Measurements from ENCODE around the gene GDF9. TPM values are rescaled to one million over a fixed set of nuclear protein-coding genes. Genes with fewer than 3 reads are reported as not detected.

GDF9 gene
- total RNA-seq, 2 experiments from 2014 or later = 0.41 to 0.69 TPM

GRCh38 chr5:132826424-132827082, 39.7 kb downstream of the GDF9 start:
- Mint-ChIP-seq H3K4me3 (no peak overlapping the region), H3K9me3 (ENCODE audit: low read depth) (no peaks in the 10 kb centered on the region), H3K27ac (no peak overlapping the region), H3K27me3 (peaks cover 49% of the 10 kb centered on the region), H3K4me1 (peaks cover 3% of the 10 kb centered on the region), H3K36me3 (ENCODE audit: low read depth) (no peaks in the 10 kb centered on the region)
- POLR2A ChIA-PET = interaction anchor here (0.5 to 0.7 kb wide), 2 partner anchors 25 to 225 kb away, joined by 3 read pairs; partner anchors contain the start of gene HSPA4
- ATAC-seq (no peak), DNase-seq (no peak)
- intact Hi-C loops (cut with DNase I, micrococcal nuclease) = no loop called here
- CTCF ChIA-PET = interaction anchor here (0.6 to 5.3 kb wide), 7 partner anchors 7 to 436 kb away, joined by 3 to 50 read pairs (median 3); partner anchors contain the start of gene SOWAHA

DNA sequence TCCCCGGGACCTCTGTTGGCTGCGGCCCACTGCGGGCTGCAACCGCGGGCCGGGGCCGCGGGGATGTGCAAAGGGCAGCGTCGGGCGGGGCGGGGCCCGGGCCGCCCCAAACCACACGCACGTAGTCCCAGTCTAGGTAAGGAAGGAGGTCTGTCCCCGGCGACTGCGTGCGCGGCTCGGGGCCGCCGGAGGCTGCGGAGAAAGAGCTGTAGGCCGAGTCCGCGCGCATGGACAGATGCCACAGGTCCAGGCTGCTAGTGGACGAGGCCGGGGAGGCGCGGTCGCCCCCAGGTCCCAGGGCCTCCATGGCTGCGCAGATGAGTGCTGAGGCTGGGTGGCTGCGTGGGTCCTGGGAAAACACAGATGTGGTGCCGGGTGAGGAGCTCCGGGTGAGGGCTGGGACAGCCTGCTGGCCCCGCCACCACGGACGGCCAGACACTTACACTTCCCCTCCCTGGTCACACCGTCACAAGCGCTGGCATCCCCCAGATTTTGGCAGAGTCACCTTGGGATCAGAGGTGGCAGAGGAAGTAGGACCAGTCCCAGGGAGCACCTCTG, 40.4 kb downstream of the GDF9 start:
- no peak overlapping the region for H3K4me3 Mint-ChIP-seq
- CTCF ChIA-PET = interaction anchor here (0.6 to 2.2 kb wide), 7 partner anchors 9 to 299 kb away, joined by 3 to 7 read pairs (median 3); partner anchors contain the start of gene SOWAHA
- peaks cover 3% of the 10 kb centered on the region for H3K4me1 Mint-ChIP-seq
- H3K27me3 Mint-ChIP-seq = peaks cover 42% of the 10 kb centered on the region
- ATAC-seq (peak; percentile 30), DNase-seq (peak; percentile 44)
- H3K36me3 Mint-ChIP-seq (ENCODE audit: low read depth) = no peaks in the 10 kb centered on the region
- POLR2A ChIA-PET = interaction anchor here (0.7 kb wide), 1 partner anchor 226 kb away, joined by 3 read pairs; the partner anchor contains the start of gene HSPA4
- intact Hi-C loops (cut with DNase I, micrococcal nuclease) = no loop called here
- no peak overlapping the region for H3K27ac Mint-ChIP-seq
- no peaks in the 10 kb centered on the region for H3K9me3 Mint-ChIP-seq (ENCODE audit: low read depth)

DNA sequence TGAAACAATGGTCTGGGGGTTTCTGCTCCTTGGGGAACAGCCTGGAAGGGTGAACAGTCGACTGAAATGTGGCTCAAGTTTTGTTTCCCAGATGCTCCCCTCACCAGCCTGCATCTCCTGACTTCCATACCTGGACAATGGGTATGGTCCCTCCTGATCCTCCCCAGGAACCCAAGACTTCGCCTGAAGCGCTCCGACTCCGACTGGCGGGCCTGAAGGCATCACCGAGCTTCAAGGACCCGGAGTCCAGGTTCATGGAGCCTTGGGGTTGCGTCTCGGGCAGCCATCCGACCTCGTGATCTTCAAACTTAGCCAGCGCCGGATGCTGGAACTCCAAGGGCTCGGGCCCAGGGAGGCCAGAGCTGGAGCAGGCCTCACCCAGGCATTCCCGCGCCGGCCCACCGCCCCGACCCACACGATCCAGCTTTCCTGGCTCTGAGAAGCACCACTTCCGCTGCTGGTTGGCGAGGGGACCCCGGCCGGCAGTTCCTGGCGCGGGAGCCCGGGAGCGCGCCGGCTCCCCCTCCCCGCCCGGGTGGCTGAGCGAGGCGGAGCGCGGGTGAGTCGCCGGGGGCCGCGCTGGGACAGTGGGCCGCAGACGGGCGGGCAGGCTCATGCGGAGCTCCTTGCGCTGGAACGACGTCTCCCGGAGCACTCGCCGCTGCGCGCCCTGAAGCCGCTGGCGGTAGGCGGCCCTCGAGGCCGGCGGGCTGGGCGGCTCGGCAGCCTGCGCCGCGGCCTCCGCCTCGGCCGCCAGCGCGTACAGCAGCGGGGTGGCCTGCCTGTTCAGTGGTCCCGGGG, 41.0 kb downstream of the GDF9 start:
- ChIA-PET CTCF (interaction anchor here (0.6 to 2.2 kb wide), 8 partner anchors 10 to 493 kb away, joined by 3 to 7 read pairs (median 4); partner anchors contain the start of gene CCNI2), POLR2A (no interaction called here)
- H3K27me3 Mint-ChIP-seq = peaks cover 44% of the 10 kb centered on the region
- H3K27ac Mint-ChIP-seq = no peak overlapping the region
- intact Hi-C loops (cut with DNase I, micrococcal nuclease) = no loop called here
- H3K4me1 Mint-ChIP-seq = peaks cover 6% of the 10 kb centered on the region
- DNase-seq (no peak), ATAC-seq (peak; percentile 8)
- no peak overlapping the region for H3K4me3 Mint-ChIP-seq
- H3K9me3 Mint-ChIP-seq (ENCODE audit: low read depth) = no peaks in the 10 kb centered on the region
- no peaks in the 10 kb centered on the region for H3K36me3 Mint-ChIP-seq (ENCODE audit: low read depth)

DNA sequence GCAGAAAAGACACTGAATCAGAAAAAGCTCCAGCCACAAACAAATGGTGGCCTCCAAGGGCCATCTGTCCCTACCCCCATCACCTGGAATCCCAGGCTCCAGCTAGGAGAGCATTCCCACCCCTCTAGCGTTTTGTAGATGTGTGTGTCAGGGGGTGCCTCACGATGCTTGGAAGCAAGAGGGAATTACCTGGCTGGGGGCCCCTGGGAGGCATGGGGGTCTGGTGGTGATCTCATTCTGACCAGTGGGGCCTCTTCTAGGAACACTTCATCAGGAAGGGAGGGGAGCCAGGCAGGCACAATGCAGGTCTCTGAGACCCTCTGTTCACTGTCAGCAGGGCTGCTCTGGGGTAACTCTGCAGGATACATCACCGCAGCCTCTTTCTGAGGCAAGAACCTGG, 41.8 kb downstream of the GDF9 start:
- H3K9me3 Mint-ChIP-seq (ENCODE audit: low read depth) = no peaks in the 10 kb centered on the region
- peaks cover 11% of the 10 kb centered on the region for H3K4me1 Mint-ChIP-seq
- DNase-seq = no peak
- ChIA-PET POLR2A (no interaction called here), CTCF (interaction anchor here (0.7 to 2.2 kb wide), 5 partner anchors 9 to 297 kb away, joined by 3 to 7 read pairs (median 4); partner anchors contain the start of gene CCNI2)
- peaks cover 46% of the 10 kb centered on the region for H3K27me3 Mint-ChIP-seq
- intact Hi-C loops (cut with DNase I, micrococcal nuclease) = loop anchor here (5.0 kb wide), 4 partner anchors 87 to 437 kb away; partner anchors contain the start of gene KIF3A (in 1 of the 2)
- H3K4me3 Mint-ChIP-seq = no peak overlapping the region
- H3K27ac Mint-ChIP-seq = no peak overlapping the region
- no peaks in the 10 kb centered on the region for H3K36me3 Mint-ChIP-seq (ENCODE audit: low read depth)
- ATAC-seq = no peak

DNA sequence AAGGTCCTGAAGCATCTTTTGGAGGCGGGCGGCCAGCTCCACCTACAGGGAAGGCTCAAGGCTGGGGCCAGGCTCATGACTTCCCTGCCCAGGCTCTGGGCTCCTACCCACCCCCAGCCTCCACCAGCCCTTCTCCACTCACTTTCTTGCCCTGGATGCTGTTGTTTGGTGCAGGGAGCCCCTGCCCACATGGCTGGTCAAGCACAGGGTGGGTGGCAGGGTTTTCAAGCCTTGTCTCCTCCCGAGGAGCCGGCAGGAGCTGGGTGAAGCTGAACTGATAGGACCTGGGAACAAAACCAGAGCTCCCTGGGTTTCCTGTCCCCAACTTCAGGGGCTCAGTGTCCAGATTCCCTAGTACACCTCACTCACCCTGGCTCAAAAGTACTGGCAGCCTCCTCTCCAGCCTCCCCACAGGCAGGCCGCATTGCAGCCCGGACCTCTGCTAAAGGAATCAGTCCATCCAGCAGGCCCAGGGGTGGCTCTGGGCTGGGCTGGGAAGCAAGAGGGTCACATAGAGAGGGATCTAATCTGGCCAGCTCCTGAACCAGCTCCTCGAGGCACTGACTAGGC, 42.7 kb downstream of the GDF9 start:
- DNase-seq = no peak
- Mint-ChIP-seq H3K36me3 (ENCODE audit: low read depth) (no peaks in the 10 kb centered on the region), H3K4me1 (peaks cover 12% of the 10 kb centered on the region), H3K27ac (no peak overlapping the region), H3K4me3 (no peak overlapping the region), H3K9me3 (ENCODE audit: low read depth) (no peaks in the 10 kb centered on the region), H3K27me3 (peaks cover 47% of the 10 kb centered on the region)
- ATAC-seq = peak; percentile 8
- POLR2A ChIA-PET = no interaction called here
- CTCF ChIA-PET = interaction anchor here (0.8 to 1.7 kb wide), 3 partner anchors 12 to 298 kb away, joined by 3 to 5 read pairs (median 3); partner anchors contain the start of gene CCNI2
- intact Hi-C loops (cut with DNase I, micrococcal nuclease) = loop anchor here (5.0 kb wide), 4 partner anchors 86 to 436 kb away; partner anchors contain the start of gene KIF3A (in 1 of the 2)

DNA sequence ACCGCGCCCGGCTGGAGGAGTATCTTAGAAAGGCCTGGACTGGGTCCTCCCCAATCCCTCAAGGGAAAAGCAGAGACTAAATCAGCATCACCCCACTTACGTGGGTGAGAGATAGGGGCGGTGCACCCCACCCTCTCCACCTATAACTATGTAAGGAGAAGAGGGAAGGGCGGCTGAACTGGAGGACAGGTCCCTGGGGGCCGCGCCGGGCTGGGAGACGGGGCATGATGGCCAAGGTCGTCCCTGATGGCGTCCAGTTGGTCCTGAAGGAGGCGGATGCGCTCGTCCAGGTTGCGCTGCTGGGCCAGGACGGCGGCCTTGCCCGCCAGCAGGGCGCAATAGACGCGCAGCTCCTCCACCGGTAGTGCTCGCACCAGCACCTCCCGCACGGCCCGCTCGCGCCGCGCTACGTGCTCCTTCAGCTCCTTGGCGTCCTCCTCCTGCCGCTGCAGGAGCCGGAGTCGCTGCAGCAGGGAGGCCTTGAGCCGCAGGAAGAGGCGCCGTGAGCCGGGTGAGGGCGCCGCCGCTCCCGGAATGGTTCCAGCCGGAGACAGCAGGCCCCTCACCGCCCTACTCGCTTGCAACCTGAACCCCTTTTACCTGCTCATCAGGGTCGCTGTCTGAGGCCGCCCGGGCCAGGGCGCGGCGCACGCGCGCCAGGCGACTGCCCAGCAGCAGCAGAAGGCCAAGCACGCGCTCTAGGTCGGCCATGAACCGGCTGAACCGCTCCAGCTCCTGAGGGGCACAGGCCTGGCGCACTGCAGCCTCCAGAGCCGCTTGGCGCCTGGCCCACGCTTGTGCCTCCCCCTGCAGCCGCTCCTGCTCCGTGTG, 43.4 kb downstream of the GDF9 start:
- intact Hi-C loops (cut with DNase I, micrococcal nuclease) = loop anchor here (5.0 kb wide), 4 partner anchors 86 to 436 kb away; partner anchors contain the start of gene KIF3A (in 1 of the 2)
- CTCF ChIA-PET = interaction anchor here (0.8 to 1.7 kb wide), 3 partner anchors 11 to 342 kb away, joined by 3 read pairs; no protein-coding TSS in a partner anchor
- DNase-seq (peak; percentile 57), ATAC-seq (peak; percentile 45)
- Mint-ChIP-seq H3K27ac (no peak overlapping the region), H3K4me3 (no peak overlapping the region), H3K4me1 (peaks cover 12% of the 10 kb centered on the region), H3K27me3 (peaks cover 48% of the 10 kb centered on the region), H3K36me3 (ENCODE audit: low read depth) (no peaks in the 10 kb centered on the region), H3K9me3 (ENCODE audit: low read depth) (no peaks in the 10 kb centered on the region)
- POLR2A ChIA-PET = no interaction called here

DNA sequence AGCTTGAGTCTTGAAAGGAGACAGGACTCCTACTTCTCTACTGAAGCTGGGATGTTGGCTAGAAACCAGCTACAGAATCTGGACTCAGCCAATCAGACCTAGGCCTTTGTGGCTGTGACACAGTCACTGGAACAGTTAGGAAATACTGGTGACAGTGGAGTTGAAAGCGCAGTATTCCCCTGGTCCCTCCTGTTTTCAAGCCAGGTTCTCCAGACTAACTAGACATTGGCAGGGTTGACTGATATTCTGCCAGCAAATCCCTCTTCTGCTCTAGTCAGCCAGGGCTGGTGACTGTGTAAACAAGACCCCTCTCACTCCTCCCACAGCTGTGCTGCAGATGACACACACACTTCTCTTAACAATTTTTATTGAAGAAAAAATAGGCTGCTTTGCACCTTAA, 44.5 kb downstream of the GDF9 start:
- ATAC-seq (no peak), DNase-seq (no peak)
- Mint-ChIP-seq H3K4me1 (peaks cover 12% of the 10 kb centered on the region), H3K4me3 (no peak overlapping the region), H3K27ac (no peak overlapping the region), H3K27me3 (peaks cover 38% of the 10 kb centered on the region), H3K36me3 (ENCODE audit: low read depth) (no peaks in the 10 kb centered on the region), H3K9me3 (ENCODE audit: low read depth) (no peaks in the 10 kb centered on the region)
- intact Hi-C loops (cut with DNase I, micrococcal nuclease) = loop anchor here (2.0 to 5.0 kb wide), 5 partner anchors 75 to 434 kb away; partner anchors contain the start of genes CCNI2 (in 2 of the 2) and KIF3A (in 1 of the 2)
- ChIA-PET CTCF (interaction anchor here (0.5 to 4.4 kb wide), 13 partner anchors 8 to 436 kb away, joined by 3 to 50 read pairs (median 5); partner anchors contain the start of gene SHROOM1), POLR2A (no interaction called here)

DNA sequence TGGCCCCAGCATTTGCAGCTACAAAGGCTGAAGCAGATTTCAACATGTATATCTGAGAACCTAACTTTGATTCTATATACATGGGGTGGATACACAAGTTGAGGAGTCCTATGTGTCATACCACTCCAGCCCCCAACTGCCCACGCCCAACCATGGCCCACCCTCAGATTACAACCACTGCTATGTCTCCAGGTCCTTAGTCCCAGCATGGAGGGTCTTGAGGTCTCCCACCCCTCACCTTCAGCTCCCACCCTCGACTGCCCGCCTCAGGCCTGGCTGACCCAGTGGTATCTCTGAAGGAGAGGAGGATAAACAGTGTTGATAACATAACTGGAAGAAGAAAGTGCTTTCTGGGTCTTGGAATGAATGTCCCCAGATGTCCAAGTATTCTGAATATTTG, 44.9 kb downstream of the GDF9 start:
- ATAC-seq (no peak), DNase-seq (no peak)
- intact Hi-C loops (cut with DNase I, micrococcal nuclease) = loop anchor here (2.0 to 5.0 kb wide), 5 partner anchors 75 to 434 kb away; partner anchors contain the start of genes CCNI2 (in 2 of the 2) and KIF3A (in 1 of the 2)
- CTCF ChIA-PET = interaction anchor here (0.5 to 4.4 kb wide), 22 partner anchors 8 to 436 kb away, joined by 3 to 50 read pairs (median 5); partner anchors contain the start of genes CCNI2 and SHROOM1
- H3K27me3 Mint-ChIP-seq = peaks cover 34% of the 10 kb centered on the region
- H3K36me3 Mint-ChIP-seq (ENCODE audit: low read depth) = no peaks in the 10 kb centered on the region
- peaks cover 12% of the 10 kb centered on the region for H3K4me1 Mint-ChIP-seq
- H3K9me3 Mint-ChIP-seq (ENCODE audit: low read depth) = no peaks in the 10 kb centered on the region
- no peak overlapping the region for H3K4me3 Mint-ChIP-seq
- no peak overlapping the region for H3K27ac Mint-ChIP-seq
- POLR2A ChIA-PET = no interaction called here

DNA sequence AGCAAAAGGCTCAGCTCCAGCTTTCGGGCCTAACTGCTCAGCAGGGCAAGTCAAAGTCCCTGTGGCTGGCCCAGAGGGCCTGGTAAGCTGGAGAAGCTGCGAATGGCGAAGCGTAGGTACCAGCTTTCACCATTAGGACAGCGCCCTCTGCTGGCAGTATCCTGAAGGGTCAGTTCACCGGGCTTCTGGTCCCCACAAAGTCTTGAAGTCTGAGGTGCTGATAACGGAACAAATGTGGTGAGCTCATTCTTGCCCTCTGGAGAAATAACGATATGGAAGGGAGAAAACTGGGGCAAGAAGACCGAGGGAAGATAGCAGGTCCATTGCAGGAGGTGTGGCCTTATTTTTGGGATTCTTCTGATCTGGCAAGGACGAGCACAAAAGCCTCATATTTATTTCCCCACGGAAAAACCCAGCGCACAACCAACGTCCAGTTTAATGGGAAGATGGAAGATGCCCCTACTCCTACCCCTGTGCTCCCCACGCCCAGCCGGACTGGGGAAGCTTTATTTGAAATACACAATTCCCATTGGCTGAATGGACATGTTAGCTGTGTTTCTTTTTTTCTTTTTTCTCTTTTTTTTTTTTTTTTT, 46.0 kb downstream of the GDF9 start:
- Mint-ChIP-seq H3K27ac (no peak overlapping the region), H3K27me3 (peaks cover 30% of the 10 kb centered on the region), H3K4me1 (peaks cover 12% of the 10 kb centered on the region), H3K9me3 (ENCODE audit: low read depth) (no peaks in the 10 kb centered on the region), H3K36me3 (ENCODE audit: low read depth) (no peaks in the 10 kb centered on the region), H3K4me3 (no peak overlapping the region)
- ChIA-PET POLR2A (no interaction called here), CTCF (interaction anchor here (0.6 to 4.4 kb wide), 52 partner anchors 9 to 1436 kb away, joined by 3 to 50 read pairs (median 4); partner anchors contain the start of genes CCNI2, KIF3A and SHROOM1)
- intact Hi-C loops (cut with DNase I, micrococcal nuclease) = loop anchor here (1.0 to 5.0 kb wide), 10 partner anchors 73 to 435 kb away; partner anchors contain the start of genes CCNI2 (in 2 of the 2) and KIF3A (in 1 of the 2)
- ATAC-seq (peak; percentile 86), DNase-seq (peak; percentile 96)

Data from activated CD4-positive, alpha-beta T cell treated with anti-CD3 and anti-CD28 coated beads for 36 hours (primary cell).